ENCODE data around the gene GLYATL1B. TPM values are rescaled to one million over a fixed set of nuclear protein-coding genes. Genes with fewer than 3 reads are reported as not detected.
"Not testable (repeated sequence)": the region's sequence is repeated elsewhere in the genome, so short reads cannot be mapped to it uniquely, and the experiment has no call there.

The GLYATL1B gene, protein sequence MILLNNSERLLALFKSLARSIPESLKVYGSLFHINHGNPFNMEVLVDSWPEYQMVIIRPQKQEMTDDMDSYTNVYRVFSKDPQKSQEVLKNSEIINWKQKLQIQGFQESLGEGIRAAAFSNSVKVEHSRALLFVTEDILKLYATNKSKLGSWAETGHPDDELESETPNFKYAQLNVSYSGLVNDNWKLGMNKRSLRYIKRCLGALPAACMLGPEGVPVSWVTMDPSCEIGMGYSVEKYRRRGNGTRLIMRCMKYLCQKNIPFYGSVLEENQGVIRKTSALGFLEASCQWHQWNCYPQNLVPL
- total RNA-seq: not detected

DNA sequence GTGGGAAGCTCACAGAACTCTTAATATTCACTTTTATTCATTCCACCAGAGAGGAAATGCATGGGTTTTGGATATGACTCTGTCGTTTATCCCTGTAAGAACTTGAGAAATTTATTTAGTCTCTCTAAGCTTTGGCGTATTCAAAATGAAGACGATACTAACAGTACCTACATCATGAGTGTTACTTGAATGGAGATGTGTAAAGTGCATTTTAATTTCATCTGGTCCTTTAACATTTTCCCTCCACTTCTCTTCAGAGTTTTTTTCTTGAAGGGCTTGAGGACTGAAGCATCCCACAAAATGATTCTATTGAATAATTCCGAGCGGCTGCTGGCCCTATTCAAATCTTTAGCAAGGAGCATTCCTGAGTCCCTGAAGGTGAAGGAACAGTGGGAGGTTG lies at the start of gene GLYATL1B:
TSS of gene GLYATL1B (plus strand) at position 301 of the 400 bp plus-strand sequence. CDS start at position 301, 0 bp downstream.
- DNase-seq (ENCODE audit: low read depth in 2 of 3, low spot score in 2 of 3): not testable (repeated sequence)

DNA sequence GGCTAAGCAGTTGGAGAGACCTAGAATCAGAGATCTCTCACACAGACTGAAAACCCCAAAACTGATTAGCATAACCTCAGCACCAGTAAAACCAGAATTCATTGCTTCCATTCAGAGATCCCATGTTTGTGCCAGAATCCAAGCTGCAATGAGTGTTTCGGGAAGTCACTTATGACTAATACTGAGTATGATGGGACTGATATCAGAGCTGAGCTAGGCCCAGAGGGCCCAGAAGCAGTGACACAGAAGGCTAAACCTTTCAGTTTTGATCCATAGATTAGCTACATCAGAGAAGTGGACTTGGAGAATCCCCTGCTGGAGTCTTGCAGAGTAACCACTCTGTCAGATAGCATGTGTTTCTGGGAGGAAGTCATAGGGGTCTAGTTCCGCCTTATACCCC lies 49.6 kb upstream of the GLYATL1B start:
- DNase-seq (ENCODE audit: low read depth in 2 of 3, low spot score in 2 of 3): not testable (repeated sequence)

DNA sequence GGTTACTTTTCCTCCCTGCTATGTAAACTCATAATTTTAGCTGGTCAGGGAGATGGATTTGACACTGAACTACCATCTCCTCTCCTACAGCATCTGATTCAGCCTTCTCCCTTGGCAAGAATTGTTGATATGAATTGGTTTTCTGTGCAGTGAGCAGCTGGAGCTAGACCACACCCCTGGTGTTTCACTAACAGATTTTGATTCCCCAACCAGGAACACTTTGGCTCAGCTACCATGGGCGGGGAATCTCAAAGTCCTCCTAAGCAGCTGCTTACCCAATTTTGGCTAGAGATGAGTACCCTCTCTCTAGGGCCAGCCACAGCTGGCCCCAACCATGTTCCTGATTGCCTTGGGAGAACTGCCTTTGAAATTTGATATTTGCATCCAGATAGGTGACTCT lies 48.7 kb upstream of the GLYATL1B start:
- not testable (repeated sequence) for DNase-seq (ENCODE audit: low read depth in 2 of 3, low spot score in 2 of 3)

DNA sequence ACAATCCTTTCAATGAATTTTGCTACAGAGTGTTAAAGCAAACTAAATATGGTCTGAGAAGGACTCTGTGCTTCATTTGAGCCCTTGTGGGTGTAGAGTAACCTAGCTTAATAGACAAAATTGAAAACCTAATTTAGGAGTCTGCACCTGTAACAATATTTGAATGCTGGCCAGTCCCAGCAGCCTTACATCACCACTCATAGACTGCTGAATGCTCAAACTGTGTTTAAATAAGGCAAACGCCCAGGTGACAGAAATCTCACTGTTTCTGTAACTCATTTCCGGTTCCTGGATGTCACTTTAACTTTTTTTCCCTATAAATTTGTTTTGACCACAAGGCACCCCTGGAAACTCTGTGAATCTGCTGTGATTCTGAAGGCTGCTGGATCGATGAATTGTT lies 45.5 kb upstream of the GLYATL1B start:
- no peak for DNase-seq (ENCODE audit: low read depth in 2 of 3, low spot score in 2 of 3)

DNA sequence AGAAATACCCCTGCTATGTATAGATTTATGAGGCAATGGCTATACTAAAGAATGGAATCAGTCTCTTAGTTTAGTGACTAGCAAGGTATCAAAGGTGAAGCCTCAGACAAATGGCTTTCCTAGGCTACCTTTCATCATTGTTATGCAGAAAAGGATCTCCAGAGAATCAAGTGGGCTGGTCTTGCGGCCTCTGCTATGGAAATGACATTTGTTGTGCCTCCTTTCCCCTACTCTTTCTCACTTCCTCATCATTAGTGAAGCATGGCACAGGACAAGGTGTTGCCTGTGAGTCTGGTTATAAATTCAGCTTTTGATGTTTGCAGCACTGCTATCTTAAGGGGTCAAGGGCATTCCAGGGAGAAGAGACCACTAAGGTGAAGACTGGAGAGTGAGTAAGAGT lies 34.7 kb upstream of the GLYATL1B start:
- DNase-seq (ENCODE audit: low read depth in 2 of 3, low spot score in 2 of 3): not testable (repeated sequence)

DNA sequence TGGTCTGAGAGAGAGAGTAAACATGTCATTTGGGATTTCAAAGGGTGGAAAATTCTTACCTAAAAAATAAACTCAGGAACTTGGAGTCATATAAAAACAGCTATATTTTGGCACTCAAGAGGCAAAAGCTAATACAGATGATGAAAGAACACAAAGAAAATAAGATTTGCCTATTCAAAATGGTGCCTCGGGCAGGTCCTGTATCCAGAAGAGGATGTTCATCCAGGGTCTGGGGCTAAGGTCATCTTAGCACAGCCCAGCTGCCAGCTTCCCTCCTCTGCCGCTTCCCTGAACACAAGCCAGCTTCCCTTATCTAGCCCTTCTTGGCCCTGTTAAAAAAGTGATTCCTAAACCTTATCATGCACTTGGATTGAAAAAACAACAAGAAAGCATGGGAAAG lies 33.8 kb upstream of the GLYATL1B start:
- not testable (repeated sequence) for DNase-seq (ENCODE audit: low read depth in 2 of 3, low spot score in 2 of 3)

DNA sequence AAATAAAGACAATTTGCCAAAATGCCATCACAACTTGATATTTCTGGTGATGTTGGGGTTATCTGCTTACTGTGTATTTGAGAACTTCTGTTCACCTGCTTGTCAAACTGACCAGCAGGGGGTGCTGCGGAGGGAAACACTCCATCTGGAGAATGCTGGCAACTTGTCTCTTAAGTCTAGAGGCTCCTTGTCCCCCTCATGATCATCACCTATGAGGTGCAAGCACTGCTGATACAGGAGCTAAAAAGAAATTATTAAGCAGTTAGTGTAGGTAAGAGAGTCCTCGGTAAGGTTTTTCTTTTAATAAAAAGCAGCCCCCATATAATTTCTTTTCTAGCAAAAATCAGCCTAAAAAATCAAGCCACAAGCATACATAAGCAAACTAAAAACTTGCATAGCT lies 32.7 kb upstream of the GLYATL1B start:
- DNase-seq (ENCODE audit: low read depth in 2 of 3, low spot score in 2 of 3): peak; percentile 40 to 88 (median 67)

DNA sequence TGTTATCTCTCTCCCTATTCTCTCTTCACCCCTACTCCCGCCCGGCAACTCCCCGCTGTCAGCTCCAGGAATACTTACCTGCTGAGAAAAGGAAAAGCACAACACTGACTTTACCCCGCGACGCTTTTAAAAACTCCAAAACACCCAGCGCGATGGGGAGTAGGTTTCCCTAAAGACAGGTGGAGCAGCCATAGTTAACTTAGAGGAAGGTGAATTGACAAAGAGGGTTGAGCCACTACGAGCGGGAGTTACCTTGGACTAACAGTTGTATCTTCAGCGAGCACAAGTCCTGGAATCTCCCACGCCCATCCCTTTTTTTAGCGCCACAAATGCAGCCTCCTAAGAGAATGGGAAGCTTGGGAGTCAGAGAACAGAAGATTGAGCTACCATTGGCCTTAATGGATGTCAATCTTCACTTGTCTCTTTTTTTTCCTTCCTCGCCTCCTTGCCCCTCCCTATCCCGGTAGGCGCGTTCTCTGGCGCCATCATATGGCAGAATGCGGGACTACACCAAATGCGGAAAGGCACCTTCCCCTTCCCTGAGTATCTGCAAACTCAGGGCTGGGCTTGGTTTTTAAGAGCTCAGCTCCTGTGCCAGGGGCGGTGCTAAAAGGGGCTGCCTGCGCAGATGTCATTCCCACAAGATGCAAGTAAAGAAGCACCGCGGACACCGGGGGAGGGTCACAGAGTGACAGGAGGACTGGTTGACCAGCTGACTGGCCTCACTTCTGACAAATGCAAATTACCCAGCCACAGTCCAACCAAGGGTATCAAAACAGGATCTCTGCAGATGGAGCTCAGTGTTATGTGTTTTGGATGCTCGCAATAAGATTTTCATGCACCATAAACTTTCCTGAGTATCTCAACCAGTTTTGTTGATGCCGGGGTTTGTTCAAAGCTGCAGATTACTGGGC lies 27.7 kb upstream of the GLYATL1B start:
- peak; percentile 61 to 97 (median 88) for DNase-seq (ENCODE audit: low read depth in 2 of 3, low spot score in 2 of 3)

DNA sequence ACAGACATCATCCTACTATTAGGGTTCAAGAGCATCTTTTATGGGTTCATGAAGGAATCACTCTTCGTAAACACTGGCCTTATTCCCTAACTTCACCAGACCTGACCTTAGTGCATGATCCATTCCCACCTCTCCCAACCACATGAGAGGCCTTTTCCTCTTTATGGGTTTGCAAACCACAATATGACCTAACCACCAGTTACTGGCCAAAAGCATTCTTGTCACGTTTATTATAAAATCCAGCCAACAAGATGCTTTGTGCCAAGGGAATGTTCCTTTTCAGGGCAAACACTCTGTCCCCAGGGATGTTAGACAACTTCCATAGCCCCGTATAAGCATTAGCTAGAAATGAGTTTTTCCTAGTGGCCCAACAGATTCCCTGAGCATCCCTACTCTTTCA lies 26.0 kb upstream of the GLYATL1B start:
- not testable (repeated sequence) for DNase-seq (ENCODE audit: low read depth in 2 of 3, low spot score in 2 of 3)

DNA sequence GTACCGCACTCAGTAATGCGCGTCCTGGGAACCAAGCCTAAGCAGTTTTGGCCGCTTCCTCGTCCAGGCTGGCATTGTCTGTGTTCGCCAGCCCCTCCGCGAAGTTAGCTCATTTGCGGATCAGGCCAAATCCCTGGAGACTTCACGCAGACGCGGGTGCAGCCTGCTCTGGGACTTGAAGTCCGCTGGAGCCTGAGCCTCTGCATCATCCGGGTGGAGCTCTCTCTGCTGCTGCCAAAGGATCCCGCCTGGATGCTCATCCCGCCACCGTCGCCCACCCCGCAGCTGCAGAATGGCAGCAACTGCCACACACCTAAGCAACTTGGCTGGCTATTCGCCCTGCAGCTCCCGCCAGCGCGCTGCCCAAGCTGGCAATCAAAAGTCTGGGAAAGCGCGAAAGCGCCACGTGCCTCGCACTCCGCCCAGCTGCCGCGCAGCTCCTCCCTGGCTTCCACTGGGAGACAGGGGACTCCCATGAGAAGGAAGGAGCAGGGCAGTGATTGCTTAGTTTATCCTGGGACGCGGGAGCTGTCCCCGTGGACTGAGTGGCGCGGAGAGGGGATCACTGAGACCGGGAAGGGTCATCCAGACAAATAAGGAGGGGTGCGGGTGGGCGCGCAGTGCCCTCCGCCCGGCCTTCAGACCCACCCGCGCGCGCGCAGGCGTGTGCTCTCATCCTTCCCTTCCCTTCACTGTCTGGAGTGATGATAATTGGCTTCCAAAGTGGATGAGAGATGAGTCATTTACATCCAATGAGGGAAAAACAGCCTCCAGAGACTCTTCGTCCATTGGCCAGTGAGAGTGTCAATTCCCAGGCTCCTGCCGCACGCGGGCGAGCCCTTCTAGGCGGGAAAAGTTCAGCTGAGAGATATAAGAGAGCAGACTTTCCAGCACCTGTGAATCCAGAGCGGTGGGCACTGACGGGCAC lies 23.2 kb upstream of the GLYATL1B start:
- DNase-seq (ENCODE audit: low read depth in 2 of 3, low spot score in 2 of 3): no peak

DNA sequence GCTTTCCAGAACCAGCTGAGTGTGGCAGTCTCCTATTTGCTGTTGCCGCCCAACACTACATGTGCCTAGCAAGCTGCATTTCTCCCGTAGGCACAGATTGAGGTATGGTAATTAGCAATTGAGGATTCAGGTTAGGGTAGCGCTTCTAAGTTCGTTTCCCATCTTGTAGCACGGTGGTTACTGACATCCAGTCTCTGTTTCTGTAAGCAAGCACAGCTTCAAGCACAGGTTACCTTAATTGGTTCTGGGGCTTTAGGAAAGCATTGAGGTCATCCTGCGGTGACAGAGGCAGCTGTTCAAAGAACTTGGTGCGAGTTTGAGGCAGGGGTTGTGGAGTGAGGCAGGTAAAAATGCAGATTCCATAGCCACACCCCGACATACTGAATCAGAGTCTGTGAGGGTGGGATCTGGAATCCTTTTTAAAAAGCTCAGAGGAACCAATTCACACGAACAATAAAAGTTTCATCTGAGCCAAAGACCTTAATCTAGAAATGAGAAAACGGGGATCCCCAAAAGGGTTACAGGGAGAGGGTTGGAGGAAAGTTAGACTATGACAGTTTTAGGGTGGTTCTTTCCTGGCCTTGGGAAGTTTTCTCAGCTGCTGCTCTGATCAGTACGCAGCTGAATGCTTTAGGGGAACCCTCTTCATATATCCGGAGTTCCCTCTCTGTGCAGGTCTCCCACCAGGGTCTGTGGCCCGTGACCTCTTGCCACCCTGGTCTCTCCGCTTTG lies 21.9 kb upstream of the GLYATL1B start:
- not testable (repeated sequence) for DNase-seq (ENCODE audit: low read depth in 2 of 3, low spot score in 2 of 3)

DNA sequence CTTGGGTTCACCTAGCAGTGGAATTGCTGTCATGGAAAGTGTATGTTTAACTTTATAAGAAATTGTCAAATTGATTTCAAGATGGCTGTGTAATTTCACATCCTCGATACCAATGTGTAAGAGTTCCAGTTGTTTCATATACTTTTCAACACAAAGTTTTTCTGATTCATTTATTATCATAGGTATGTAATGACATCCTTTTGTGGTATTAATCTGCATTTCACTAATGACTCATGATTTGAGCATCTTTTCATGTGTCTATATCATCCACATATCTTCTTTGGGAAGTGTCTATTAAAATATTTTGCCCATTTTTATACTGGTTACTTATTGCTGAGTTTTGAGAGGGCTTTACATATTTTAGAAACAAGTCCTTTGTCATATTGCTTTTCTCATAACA lies 17.0 kb upstream of the GLYATL1B start:
- no peak for DNase-seq (ENCODE audit: low read depth in 2 of 3, low spot score in 2 of 3)

DNA sequence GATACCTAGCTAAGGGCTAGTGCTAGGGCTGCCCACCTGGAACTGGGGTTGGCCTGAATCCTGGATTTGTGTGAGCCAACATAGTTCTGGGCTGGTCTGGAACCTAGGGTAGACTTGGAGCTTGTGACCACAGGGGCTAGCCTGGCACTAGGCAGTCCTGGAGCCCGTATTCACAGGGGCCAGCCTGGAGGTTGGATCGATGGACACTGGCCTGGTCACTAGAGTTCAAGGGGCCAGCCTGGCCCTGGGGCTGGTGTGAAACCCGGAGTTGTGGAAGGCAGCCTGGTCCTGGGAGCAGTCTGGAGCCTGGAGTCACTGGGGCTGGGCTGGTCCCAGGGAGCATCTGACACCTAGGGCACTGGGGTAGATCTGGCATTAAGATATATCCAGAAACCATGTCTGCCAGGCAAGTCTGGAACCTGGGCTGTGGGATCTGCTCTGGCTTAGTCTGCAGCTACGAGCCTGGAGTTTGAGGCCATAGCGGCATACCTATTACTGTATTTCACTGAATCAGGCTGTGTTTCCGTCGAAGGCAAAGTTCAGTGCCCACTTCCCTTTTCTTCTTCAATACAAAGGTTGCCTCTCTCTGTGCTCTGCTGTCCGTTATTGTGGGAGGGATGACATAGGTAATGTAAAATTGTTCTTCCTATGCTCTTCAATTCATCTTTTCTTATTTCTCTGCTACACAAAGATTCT lies 9.1 kb upstream of the GLYATL1B start:
- DNase-seq (ENCODE audit: low read depth in 2 of 3, low spot score in 2 of 3): peak in 2 of 3 donors; percentile 34 to 71

DNA sequence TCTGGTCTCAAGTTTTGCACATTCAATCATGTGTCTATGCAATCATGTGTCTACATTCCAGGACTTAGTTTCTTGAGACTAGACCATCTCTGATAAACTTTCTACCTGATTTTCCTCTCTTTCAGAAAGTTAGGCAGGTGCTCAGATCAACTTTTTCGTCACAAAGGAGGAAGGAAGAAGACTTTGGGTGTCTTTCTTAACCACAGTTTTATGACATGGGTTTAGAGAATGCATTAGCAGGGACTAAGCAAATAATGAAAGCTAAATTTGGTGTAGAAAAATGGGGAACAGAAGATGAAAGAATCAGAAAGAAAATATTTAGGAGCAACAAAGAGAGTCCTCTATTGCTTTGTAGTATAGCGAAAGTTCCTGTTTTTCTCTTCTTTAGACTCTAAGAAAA lies 7.7 kb upstream of the GLYATL1B start:
- peak in 1 of 3 donors; percentile 16 for DNase-seq (ENCODE audit: low read depth in 2 of 3, low spot score in 2 of 3)

DNA sequence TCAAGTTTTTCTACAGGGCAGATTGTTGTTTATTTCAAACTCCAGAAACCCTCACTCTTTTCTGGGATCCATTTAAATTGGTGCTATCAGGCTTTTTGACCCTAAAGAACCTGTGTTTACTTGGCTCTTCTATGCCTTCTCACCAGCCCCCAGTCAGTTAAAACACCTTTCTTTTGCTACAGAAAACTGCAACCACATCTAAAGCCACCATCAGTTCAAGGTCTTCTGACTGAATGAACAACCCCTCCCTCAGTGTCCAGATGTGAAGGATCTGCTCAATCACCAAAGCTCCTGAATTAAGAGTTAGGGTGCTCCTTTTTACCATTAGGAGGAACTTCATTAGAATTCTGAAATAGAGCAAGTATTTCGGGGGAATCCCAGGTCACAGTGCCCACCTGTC lies 7.0 kb upstream of the GLYATL1B start:
- DNase-seq (ENCODE audit: low read depth in 2 of 3, low spot score in 2 of 3): no peak

DNA sequence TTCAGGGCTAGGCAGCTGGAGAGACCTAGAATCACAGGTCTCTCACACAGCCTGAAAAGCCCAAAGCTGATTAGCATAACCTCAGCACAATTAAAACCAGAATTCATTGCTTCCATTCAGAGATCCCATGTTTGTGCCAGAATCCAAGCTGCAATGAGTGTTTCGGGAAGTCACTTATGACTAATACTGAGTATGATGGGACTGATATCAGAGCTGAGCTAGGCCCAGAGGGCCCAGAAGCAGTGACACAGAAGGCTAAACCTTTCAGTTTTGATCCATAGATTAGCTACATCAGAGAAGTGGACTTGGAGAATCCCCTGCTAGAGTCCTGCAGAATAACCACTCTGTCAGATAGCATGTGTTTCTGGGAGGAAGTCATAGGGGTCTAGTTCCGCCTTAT lies 5.7 kb upstream of the GLYATL1B start:
- not testable (repeated sequence) for DNase-seq (ENCODE audit: low read depth in 2 of 3, low spot score in 2 of 3)

DNA sequence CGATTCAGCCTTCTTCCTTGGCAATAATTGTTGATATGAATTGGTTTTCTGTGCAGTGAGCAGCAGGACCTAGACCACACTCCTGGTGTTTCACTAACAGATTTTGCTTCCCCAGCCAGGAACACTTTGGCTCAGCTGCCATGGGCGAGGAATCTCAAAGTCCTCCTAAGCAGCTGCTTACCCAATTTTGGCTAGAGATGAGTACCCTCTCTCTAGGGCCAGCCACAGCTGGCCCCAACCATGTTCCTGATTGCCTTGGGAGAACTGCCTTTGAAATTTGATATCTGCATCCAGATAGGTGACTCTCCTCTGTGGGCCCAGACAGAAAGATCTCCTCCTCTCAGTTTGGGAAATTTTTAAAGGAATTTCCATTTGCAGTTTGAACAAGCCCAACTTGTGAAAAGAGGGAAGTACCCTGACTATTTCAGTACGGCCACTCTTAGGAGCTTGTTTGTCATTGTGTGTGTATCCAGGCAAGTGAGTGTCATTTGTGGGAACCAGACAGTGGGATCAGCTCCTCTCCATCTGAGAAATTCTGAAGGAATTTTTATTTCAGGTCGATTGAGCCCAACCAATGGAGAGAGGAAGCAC lies 4.6 kb upstream of the GLYATL1B start:
- DNase-seq (ENCODE audit: low read depth in 2 of 3, low spot score in 2 of 3): not testable (repeated sequence)

DNA sequence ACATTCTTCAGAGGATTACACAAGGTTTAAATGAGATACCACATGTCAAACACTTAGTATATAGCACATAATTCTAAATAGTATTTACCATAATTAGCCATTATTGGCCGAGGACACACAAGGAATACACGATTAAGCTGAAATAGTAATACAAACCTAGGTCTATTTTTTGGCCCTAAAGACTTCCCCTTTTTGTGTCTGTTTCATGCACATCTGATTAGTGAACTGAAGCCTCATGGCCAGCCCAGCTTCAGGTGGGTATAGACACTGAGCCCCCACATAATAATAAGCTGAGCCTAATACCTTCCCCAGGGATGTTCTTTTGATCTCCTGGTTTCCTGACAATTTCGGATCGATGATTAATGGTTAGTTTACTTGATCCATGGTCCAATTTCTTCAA lies 2.1 kb downstream of the GLYATL1B start:
- DNase-seq (ENCODE audit: low read depth in 2 of 3, low spot score in 2 of 3): no peak

DNA sequence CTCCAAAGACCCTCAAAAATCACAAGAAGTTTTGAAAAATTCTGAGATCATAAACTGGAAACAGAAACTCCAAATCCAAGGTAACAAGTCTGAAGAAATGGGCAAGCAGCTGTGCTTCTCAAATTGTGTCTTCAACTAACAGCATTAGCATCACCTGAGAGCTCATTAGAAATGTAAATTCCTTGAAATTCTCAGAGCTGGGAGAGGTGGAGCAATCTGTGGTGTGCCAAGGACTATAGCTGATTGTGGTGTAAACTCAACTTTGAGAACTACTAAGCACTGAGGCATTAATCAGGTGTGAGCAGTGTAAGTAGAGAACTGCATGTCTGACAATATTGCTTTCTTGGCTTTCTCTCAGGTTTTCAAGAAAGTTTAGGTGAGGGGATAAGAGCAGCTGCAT lies 7.5 kb downstream of the GLYATL1B start:
- DNase-seq (ENCODE audit: low read depth in 2 of 3, low spot score in 2 of 3): not testable (repeated sequence)
